Left lobe of liver (tissue), 2 donors: ENCODE data around the gene RPH3AL. TPM values are rescaled to one million over a fixed set of nuclear protein-coding genes. Genes with fewer than 3 reads are reported as not detected.
"Not testable (repeated sequence)": the region's sequence is repeated elsewhere in the genome, so short reads cannot be mapped to it uniquely, and the experiment has no call there.

Experiments
- ATAC-seq: fragments of 200-7000 bp; cut with Tn5 transposase; one replicate; pipeline ENCODE4 v1.9.1; 2020; ENCODE audit warnings: mild to moderate bottlenecking, moderate library complexity
- DNase-seq: peaks from one replicate; pipeline ENCODE4 v3.0.0-alpha.2; 2020; ENCODE audit warnings: low spot score
- total RNA-seq: library from RNA; stranded (reverse); gene quantifications from one replicate; pipeline ENCODE4 v1.2.1, GENCODE V29; 2021
- donor health status: DM: no; HTN: no; CAD: no; lungs with moderate emphysema.
- donor health status: DM: no; HTN: yes; CAD: no.

Gene RPH3AL
- total RNA-seq, 1 donor from 2014 or later = 87.4 TPM

DNA sequence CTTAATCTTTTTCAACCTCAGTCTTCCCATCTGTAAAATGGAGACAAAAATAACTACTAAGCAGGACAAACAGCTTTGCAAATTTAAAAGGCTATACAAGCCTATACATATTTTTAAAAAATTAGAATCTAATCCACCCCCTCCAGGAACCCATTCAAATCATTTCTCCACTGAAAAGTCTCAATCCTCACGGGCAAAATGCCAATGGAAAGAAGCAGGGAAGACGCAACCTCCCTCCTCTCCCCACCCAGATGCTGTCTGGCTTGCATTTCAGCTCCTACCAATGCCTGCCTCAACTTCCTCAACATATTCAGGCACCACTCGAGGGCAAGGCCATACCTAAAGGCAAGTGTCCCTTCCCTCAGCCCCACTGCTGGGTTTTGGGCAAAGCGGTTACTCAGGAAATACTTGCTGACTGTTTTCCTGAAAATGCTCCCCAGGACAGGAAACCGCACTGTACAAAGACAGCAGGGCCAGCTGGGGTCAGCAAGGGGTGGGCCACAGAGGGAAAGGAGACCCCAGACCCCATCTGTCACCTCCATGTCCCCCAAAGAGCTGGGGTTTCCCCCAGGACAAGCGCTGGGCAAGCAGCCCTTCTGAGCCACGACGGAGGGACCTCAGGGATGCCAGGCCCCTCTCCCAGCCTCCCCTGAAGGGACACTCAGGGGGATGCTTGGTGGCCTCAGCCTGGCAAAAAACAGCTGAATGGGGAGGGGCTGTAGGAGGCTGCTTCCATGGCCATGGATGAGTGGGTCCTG is 123.5 kb downstream of the RPH3AL start:
- DNase-seq (peak; percentile 34), ATAC-seq (no peak)

DNA sequence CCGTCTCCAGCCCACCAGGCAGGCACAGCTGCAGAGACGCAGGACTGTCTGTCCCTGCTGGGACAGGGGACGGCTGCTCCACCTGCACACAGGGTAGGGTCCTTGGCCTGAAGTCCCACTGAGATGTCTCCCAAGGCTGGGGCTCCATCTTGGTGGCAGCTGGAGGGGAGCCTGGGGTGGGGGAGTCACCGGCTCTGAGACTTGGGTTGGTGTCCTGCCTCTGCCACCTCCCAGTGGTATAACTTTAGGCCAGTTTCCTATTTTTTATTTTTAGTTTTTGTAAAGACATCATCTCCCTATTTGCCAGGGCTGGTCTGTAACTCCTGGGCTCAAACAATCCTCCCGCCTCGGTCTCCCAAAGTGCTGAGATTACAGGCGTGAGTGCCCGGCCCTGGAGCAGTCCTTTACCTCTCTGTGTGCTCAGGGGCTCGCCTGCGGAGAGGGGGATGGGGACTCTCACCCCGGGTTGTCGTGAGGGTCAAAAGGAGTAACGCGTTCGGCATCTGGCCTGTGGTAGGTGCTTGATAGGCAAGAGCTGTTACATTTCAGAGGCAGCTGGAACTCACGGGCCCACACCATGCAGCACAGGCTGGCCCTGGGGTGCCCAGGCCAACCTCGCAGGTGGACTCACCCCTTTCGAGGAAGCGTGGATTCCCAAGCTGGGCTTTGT is 124.5 kb downstream of the RPH3AL start:
- no peak for DNase-seq
- no peak for ATAC-seq

DNA sequence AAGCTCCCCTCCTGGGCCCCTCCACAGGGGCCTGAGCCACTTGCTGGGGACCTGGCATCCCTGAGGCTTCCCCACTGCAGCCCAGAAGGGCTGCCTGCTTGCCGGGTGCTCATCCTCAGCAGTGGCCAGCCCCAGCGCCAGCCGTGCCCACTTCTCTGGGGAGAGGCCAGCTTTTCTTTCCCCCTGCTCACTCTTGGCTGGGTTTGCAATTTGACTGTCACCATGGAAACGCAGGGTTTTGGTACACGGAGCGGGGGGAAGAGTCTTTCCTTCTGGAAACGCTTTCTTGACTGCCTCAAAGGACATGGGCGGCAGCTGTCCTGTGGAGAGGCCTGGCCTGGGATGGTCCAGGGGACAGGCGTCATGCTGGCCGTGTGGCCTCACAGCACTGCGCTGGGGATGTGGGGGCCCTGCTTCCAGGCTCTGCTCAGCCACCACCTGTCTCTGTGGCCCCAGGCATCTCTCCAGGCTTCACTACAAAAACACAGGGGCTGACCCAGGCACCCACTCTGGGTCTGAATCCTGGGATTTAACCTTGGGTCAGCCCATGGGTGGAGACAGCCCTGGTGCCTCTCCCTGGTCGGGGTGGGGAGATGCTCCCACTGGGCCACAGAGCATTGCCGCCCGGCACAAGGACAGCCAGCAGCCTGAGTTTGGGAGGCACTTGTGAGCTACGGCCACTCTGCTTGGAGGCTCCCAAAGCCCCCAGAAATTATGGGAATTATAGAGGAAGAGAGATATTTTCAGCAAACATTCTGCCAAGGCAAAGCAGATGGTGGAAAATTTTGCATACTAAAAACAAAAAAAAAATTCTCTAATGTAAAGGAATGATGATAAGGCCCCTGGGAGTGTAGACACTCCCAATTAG is 125.3 kb downstream of the RPH3AL start:
- DNase-seq = peak; percentile 39

GRCh38 chr17:226108-227077 is 126.2 kb downstream of the RPH3AL start:
- DNase-seq (no peak), ATAC-seq (no peak)

More for the DNA sequence above, 125.3 kb downstream of the RPH3AL start:
- ATAC-seq = no peak

- peak; percentile 38 for DNase-seq
- ATAC-seq = no peak
Observed at GRCh38 chr17:225551-225950, 127.1 kb downstream of the RPH3AL start.

DNA sequence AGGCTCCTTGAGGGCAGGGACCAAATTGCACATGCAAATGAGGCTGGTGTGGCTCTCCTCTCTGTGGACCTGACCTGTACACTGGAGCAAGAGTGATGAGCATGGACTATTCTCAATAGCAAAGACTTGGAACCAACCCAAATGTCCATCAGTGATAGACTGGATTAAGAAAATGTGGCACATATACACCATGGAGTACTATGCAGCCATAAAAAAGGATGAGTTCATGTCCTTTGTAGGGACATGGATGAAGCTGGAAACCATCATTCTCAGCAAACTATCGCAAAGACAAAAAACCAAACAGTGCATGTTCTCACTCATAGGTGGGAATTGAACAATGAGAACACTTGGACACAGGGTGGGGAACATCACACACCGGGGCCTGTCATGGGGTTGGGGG is 128.0 kb downstream of the RPH3AL start:
- DNase-seq, ATAC-seq: not testable (repeated sequence)

GRCh38 chr17:223723-224471 is 128.7 kb downstream of the RPH3AL start:
- peak; percentile 7 for ATAC-seq
- peak; percentile 42 for DNase-seq

- ATAC-seq = no peak
- peak; percentile 39 for DNase-seq
Observed at GRCh38 chr17:222172-222571, 130.4 kb downstream of the RPH3AL start.

- DNase-seq (peak; percentile 37), ATAC-seq (no peak)
Observed at GRCh38 chr17:219696-220095, 132.9 kb downstream of the RPH3AL start.

DNA sequence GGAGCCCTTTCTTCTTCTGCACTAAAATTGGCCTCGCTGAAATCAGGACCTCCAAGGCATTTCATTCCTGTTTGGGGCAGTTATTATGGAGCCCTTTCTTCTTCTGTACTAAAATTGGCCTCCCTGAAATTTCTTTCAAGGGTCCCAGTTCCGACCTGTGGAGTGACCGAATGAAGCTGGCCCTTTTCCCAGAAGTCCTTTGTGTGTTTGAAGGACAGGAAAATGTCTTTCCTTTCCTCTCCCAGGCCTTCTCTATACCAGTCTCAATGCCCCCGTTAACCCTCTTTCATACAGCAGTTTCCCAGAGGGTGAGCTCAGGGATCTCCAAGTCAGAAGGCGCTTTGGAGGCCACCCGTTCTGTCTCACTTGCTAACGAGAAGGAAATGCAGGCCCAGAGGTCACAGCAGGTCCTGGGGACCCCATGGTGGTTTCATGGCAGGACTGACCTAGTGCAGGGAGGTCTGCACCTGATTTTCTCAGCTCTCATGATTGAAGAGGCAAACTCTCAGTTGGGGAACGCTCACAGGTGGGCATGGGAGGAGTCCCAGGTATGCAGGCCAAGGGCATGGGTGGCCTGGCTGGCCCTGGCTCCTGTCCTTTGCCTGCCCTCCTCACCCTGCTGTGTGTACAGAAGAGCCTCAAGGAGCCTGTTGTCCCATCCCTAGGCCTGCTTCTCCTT is 134.0 kb downstream of the RPH3AL start:
- ATAC-seq (peak; percentile 37), DNase-seq (no peak)

DNA sequence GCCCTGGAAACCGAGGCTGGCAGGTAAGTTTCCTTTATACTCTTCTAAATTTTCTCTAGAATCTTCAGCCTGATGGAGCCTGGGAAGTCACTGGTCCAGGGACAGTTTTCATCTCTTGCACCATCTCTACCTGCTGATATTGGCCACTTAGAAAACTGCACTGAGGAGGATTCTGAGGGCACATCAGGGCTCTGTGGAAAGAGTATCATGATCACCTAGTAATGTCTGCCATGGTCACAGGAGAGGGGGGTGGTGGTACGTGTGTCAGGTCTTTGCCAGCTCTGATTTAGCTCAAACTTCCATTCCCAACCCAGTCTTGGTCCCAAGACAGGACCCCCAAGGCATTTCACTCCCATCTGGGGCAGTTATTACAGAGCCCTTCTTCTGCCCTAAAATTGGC is 136.0 kb downstream of the RPH3AL start:
- no peak for DNase-seq
- no peak for ATAC-seq

DNA sequence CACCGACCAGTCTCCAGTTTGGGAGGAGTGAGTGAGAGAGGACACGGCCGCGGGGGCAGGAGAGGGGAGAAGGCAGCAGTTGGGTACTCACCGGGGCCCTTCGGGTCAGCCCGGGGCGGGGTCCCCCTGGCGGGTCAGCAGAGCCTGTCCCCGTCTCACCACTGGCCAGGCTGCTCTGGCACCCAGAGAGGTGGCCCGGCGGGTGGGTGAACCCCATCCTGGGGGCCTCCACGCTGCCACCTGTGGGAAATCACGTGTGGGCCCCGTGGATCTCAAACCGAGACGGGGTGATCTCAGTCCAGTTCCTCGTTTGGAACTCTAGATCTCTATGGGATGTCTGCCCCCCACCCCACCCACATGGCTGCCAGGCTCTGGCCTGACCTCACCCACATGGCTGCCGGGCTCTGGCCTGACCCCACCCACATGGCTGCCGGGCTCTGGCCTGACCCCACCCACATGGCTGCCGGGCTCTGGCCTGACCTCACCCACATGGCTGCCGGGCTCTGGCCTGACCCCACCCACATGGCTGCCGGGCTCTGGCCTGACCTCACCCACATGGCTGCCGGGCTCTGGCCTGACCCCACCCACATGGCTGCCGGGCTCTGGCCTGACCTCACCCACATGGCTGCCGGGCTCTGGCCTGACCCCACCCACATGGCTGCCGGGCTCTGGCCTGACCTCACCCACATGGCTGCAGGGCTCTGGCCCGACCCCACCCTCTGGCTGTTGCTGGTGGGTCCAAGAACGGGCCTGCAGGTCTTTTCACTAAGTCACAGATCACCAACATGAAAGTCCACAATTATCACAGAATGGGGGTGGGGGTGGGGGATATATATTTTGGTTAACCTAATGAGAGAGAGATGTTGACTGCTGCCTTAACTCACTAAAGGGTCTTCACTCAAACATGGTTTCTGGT is 136.8 kb downstream of the RPH3AL start:
- ATAC-seq = peak; percentile 12
- not testable (repeated sequence) for DNase-seq

DNA sequence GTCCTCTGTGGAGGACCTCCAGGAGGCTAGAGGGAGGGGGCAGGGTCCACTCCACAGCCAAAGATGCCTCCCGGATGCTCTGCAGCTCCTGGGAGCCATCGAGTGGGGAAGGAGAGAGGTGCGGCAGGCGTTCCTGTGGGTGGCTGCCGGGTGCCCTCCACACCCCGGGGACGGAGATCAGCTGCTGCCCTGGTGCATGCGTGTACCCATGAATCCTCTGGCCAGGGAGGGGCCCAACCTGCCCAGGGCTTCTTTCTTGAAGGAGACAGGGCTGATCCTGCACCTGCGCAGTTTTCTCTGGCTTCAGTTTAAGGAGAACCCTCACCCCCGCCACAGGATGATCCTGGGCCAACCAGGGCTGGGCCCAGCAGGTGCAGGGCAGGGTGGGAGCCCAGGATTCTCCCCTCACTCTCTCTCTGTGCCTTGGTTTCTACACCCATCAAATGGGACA is 137.7 kb downstream of the RPH3AL start:
- DNase-seq = no peak

GRCh38 chr17:213286-214105 is 139.1 kb downstream of the RPH3AL start:
- ATAC-seq (peak; percentile 6), DNase-seq (no peak)

More for the DNA sequence above, 137.7 kb downstream of the RPH3AL start:
- peak; percentile 6 for ATAC-seq

DNA sequence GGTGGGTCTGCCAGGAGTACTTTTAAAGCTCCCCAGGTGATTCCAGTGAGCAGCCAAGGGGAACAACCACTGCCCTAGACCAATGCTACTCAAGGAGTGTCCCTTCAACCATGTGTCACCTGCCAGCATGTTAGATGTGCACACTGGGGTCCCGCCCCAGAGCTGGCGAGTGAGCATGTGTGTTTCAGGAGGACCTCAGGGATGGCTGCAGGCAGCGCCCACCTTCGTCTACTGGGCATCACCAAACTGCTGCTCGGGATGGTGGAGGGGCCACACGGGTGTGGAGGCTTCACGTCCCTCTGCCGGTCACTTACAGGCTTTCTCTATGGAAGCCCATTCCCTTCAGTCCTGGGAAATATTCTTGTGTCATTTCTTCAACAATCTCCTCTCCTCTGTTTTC is 142.2 kb downstream of the RPH3AL start:
- ATAC-seq (no peak), DNase-seq (no peak)

GRCh38 chr17:208429-208828 is 144.2 kb downstream of the RPH3AL start:
- DNase-seq = no peak
- ATAC-seq = no peak

DNA sequence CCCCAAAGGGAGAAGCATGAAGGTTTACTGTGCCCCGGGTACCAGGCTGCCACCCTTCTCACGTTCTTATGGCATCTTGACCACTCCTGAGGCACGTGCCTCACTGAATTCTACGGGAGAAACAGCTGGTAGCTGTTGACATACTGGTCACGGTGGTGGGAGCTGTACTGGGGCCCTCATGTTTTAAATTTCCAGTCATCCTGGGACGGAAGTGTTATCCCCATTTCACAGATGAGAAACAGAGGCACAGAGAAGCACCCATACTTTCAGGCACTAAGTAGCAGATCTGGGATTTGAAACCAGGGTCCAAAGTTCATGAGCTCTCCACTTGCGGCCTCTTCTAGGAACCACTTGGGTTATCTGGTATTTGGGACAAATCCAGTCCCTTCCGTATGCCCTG is 144.8 kb downstream of the RPH3AL start:
- DNase-seq (no peak), ATAC-seq (no peak)
